Panc1 (cell line): Measurements from ENCODE around the gene KRT35. TPM values are rescaled to one million over a fixed set of nuclear protein-coding genes. Genes with fewer than 3 reads are reported as not detected.

Source experiments
- ATAC-seq: fragments of 200-7000 bp; cut with Tn5 transposase; 2 replicates; pipeline ENCODE4 v1.9.1; 2020; ENCODE audit warnings: mild to moderate bottlenecking, moderate library complexity
- BruUV-seq: library from RNA; stranded (reverse); fragments of 400-500 nt; replicated peaks from 2 replicates; lab custom pipeline; 2021; lab: Mats Ljungman, UMichigan
- CTCF ChIA-PET: fragments of 300-600 bp; sonication (Branson Sonifier 250); formaldehyde crosslinking; loops from one replicate; lab custom pipeline; 2022; ENCODE audit warnings: antibody characterized with exemption; lab: Charles Lee
- POLR2A ChIA-PET: fragments of 300-600 bp; sonication (Branson Sonifier 250); formaldehyde crosslinking; loops from one replicate; lab custom pipeline; 2022; ENCODE audit warnings: antibody characterized with exemption; lab: Charles Lee
- DNase-seq: peaks from one replicate; pipeline ENCODE4 v3.0.0-alpha.2; 2010; ENCODE audit warnings: low read depth, low spot score
- H3K27ac ChIP-seq: 2 replicates; pipeline ENCODE4 v1.5.1; 2011; ENCODE audit warnings: mild to moderate bottlenecking, low read length, inconsistent platforms
- H3K27me3 ChIP-seq: fragments of 200-500 bp; sonication (Bioruptor generic); 2 replicates; pipeline ENCODE4 v1.6.0; 2014; ENCODE audit warnings: low read length, inconsistent platforms; ENCODE audit not compliant: control insufficient read depth, insufficient read depth
- H3K36me3 ChIP-seq: fragments of 200-500 bp; sonication (Bioruptor generic); 2 replicates; pipeline ENCODE4 v1.5.1; 2014; ENCODE audit warnings: inconsistent platforms, mild to moderate bottlenecking, low read length, moderate library complexity; ENCODE audit not compliant: control insufficient read depth, insufficient read depth
- H3K4me1 ChIP-seq: 2 replicates; pipeline ENCODE4 v1.5.1; 2011; ENCODE audit warnings: inconsistent platforms, mild to moderate bottlenecking, low read length, moderate library complexity; ENCODE audit not compliant: control insufficient read depth, insufficient read depth
- H3K4me3 ChIP-seq, 2 experiments: 2 replicates each; pipeline ENCODE4 v1.5.1; 2011 to 2012; ENCODE audit warnings: low read depth in 2 of 2, low read length in 2 of 2, mild to moderate bottlenecking in 2 of 2, inconsistent platforms in 1 of 2, moderate library complexity in 1 of 2
- H3K9me3 ChIP-seq: fragments of 200-500 bp; sonication (Bioruptor generic); 2 replicates; pipeline ENCODE4 v1.5.1; 2014; ENCODE audit warnings: low read depth, mild to moderate bottlenecking, inconsistent platforms, low read length, moderate library complexity; ENCODE audit not compliant: control insufficient read depth, insufficient read depth
- POLR2AphosphoS5 ChIP-seq: IDR thresholded peaks from 2 replicates; pipeline ENCODE4 v1.6.1; 2012; ENCODE audit warnings: mild to moderate bottlenecking, low read depth, low read length, moderate library complexity
- SIN3A ChIP-seq: IDR thresholded peaks from 2 replicates; pipeline ENCODE4 v1.6.1; 2012; ENCODE audit warnings: low read depth, mild to moderate bottlenecking, low read length, moderate library complexity, borderline replicate concordance; ENCODE audit not compliant: insufficient read depth
- TCF7L2 ChIP-seq: IDR thresholded peaks from 2 replicates; pipeline ENCODE4 v1.6.1; 2011; ENCODE audit warnings: mild to moderate bottlenecking, low read depth, low read length, inconsistent platforms
- in situ Hi-C: cut with HindIII; loops from 2 replicates; pipeline ENCODE4 v1.10.0; 2016; ENCODE audit warnings: low sequenced_read_pairs, low pct_unique_long_range_greater_than_20kb
- intact Hi-C: fragments of 100-400 bp; cut with micrococcal nuclease; formaldehyde crosslinking; loops from one replicate; pipeline ENCODE4 v1.10.0; 2022; ENCODE audit not compliant: unreplicated experiment
- total RNA-seq: library from RNA; stranded (reverse); gene quantifications from one replicate; pipeline ENCODE4 v1.2.1, GENCODE V29; 2021; ENCODE audit not compliant: unreplicated experiment
- TF ChIP-seq, protein P1 (sequence below), 2 experiments: IDR thresholded peaks; 2 replicates each; pipeline ENCODE4 v1.6.1; 2011 to 2012; ENCODE audit warnings: low read depth in 2 of 2, control low read depth in 1 of 2, low read length in 1 of 2, mild to moderate bottlenecking in 1 of 2, moderate library complexity in 1 of 2; ENCODE audit not compliant: insufficient read depth in 1 of 2
- TF ChIP-seq, protein P2 (sequence below): fragments of 450-650 bp; IDR thresholded peaks from 2 replicates; pipeline ENCODE4 v1.5.1; 2017; ENCODE audit warnings: mild to moderate bottlenecking

KRT35 gene
- total RNA-seq, 1 experiment from 2014 or later, result not detected

DNA sequence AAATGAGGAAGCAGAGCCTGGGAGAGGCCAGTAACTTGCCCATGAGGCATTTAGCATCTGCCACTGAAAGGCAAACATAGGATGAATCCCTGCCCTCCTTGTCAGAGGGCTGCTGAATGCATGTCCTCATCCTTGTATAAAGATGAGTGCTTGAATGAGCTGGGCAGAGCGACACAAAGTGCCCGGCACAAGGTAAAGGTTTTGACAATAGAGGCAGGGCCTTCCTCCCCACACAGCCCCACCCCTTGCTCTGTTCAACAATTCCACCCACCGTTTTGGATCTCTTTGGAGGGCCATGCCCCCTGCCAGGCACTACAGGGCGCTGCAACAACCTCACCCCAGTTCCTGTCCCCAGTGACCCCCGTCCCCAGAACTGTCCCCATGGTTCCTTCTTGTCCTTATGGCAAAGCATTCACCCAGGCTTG lies 48.6 kb upstream of the KRT35 start:
- Histone ChIP-seq H3K27me3 (no peaks in the 10 kb centered on the region), H3K4me3 (peak overlapping the region; percentile 0 to 66; a peak in 3 of 4 replicates), H3K36me3 (peaks cover 5% of the 10 kb centered on the region; the same call in 1 of the 2 replicates), H3K4me1 (peaks cover 54% of the 10 kb centered on the region), H3K27ac (peak overlapping the region; percentile 96), H3K9me3 (no peaks in the 10 kb centered on the region)
- TF ChIP-seq TCF7L2, result no peak
- TF ChIP-seq, protein P1, sequence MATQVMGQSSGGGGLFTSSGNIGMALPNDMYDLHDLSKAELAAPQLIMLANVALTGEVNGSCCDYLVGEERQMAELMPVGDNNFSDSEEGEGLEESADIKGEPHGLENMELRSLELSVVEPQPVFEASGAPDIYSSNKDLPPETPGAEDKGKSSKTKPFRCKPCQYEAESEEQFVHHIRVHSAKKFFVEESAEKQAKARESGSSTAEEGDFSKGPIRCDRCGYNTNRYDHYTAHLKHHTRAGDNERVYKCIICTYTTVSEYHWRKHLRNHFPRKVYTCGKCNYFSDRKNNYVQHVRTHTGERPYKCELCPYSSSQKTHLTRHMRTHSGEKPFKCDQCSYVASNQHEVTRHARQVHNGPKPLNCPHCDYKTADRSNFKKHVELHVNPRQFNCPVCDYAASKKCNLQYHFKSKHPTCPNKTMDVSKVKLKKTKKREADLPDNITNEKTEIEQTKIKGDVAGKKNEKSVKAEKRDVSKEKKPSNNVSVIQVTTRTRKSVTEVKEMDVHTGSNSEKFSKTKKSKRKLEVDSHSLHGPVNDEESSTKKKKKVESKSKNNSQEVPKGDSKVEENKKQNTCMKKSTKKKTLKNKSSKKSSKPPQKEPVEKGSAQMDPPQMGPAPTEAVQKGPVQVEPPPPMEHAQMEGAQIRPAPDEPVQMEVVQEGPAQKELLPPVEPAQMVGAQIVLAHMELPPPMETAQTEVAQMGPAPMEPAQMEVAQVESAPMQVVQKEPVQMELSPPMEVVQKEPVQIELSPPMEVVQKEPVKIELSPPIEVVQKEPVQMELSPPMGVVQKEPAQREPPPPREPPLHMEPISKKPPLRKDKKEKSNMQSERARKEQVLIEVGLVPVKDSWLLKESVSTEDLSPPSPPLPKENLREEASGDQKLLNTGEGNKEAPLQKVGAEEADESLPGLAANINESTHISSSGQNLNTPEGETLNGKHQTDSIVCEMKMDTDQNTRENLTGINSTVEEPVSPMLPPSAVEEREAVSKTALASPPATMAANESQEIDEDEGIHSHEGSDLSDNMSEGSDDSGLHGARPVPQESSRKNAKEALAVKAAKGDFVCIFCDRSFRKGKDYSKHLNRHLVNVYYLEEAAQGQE (IDR thresholded peaks at IDR 0.05; ENCODE audit: insufficient read depth in 1 of 2, low read depth in 2 of 2, low read length in 1 of 2), result no peak
- no peak for TF ChIP-seq POLR2AphosphoS5
- TF ChIP-seq, protein P2, sequence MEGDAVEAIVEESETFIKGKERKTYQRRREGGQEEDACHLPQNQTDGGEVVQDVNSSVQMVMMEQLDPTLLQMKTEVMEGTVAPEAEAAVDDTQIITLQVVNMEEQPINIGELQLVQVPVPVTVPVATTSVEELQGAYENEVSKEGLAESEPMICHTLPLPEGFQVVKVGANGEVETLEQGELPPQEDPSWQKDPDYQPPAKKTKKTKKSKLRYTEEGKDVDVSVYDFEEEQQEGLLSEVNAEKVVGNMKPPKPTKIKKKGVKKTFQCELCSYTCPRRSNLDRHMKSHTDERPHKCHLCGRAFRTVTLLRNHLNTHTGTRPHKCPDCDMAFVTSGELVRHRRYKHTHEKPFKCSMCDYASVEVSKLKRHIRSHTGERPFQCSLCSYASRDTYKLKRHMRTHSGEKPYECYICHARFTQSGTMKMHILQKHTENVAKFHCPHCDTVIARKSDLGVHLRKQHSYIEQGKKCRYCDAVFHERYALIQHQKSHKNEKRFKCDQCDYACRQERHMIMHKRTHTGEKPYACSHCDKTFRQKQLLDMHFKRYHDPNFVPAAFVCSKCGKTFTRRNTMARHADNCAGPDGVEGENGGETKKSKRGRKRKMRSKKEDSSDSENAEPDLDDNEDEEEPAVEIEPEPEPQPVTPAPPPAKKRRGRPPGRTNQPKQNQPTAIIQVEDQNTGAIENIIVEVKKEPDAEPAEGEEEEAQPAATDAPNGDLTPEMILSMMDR, result no peak
- no peak for TF ChIP-seq SIN3A
- no peak for DNase-seq
- BruUV-seq, result TSS peak; percentile 56
- ChIA-PET POLR2A (interaction anchor here (0.7 to 1.9 kb wide), 4 partner anchors 13 to 1189 kb away, joined by 3 to 10 read pairs (median 4); no protein-coding TSS in a partner anchor), CTCF (interaction anchor here (0.5 to 4.0 kb wide), 4 partner anchors 13 to 119 kb away, joined by 3 to 42 read pairs (median 6); no protein-coding TSS in a partner anchor)
- peak; percentile 2 for ATAC-seq
- in situ Hi-C loops, result loop anchor here (25.0 kb wide), 1 partner anchor 108 kb away; no protein-coding TSS in a partner anchor
- intact Hi-C loops, result loop anchor here (10.0 kb wide), 1 partner anchor 625 kb away; no protein-coding TSS in a partner anchor

DNA sequence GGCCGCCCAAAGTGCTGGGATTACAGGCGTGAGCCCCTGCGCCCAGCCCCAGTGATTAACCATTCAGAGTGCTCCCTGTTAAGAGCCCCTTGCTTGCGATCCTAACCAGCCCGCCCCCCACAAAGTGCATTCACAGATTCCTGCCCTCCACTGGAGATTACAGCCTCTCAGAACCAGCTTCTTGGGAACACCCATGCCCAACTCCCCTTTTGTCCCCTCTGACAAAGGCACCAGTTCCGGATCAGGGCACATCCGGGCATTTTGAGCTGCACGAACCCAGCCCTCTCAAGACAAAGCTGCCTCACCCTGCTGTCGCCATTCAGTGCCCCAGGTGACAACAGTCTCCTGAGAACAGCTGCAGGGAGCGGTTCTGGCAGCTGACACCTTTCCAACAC lies 48.0 kb upstream of the KRT35 start:
- peaks cover 5% of the 10 kb centered on the region for H3K36me3 ChIP-seq
- H3K4me1 ChIP-seq, result peaks cover 59% of the 10 kb centered on the region
- H3K9me3 ChIP-seq, result no peaks in the 10 kb centered on the region
- in situ Hi-C loops (loop anchor here (25.0 kb wide), 1 partner anchor 108 kb away; no protein-coding TSS in a partner anchor), intact Hi-C loops (loop anchor here (10.0 kb wide), 1 partner anchor 624 kb away; no protein-coding TSS in a partner anchor)
- DNase-seq, result no peak
- peak overlapping the region; percentile 66 to 84 for H3K4me3 ChIP-seq
- TF ChIP-seq, protein P1 (IDR thresholded peaks at IDR 0.05; ENCODE audit: insufficient read depth in 1 of 2, low read depth in 2 of 2, low read length in 1 of 2), result no peak
- TF ChIP-seq, protein P2, result no peak
- TF ChIP-seq TCF7L2, result no peak
- no peak for TF ChIP-seq SIN3A
- no peak for TF ChIP-seq POLR2AphosphoS5
- peak overlapping the region; percentile 96 for H3K27ac ChIP-seq
- ATAC-seq, result no peak
- POLR2A ChIA-PET, result interaction anchor here (0.6 to 1.9 kb wide), 6 partner anchors 11 to 1188 kb away, joined by 3 to 12 read pairs (median 5); partner anchors contain the start of genes EIF1 and JUP
- no TSS peak for BruUV-seq
- CTCF ChIA-PET, result interaction anchor here (0.5 to 4.0 kb wide), 4 partner anchors 14 to 120 kb away, joined by 3 to 42 read pairs (median 4); no protein-coding TSS in a partner anchor
- no peaks in the 10 kb centered on the region for H3K27me3 ChIP-seq
